Large intestine (tissue), 3 donors: Measurements from ENCODE around the gene DAB2IP. TPM values are rescaled to one million over a fixed set of nuclear protein-coding genes. Genes with fewer than 3 reads are reported as not detected.

Source experiments
- DNase-seq, 2 donors: peaks; one replicate each; pipeline versions ENCODE4 v3.0.0 to v3.0.0-alpha.2; 2013
- H3K27ac ChIP-seq: one replicate; pipeline ENCODE4 v1.5.1; 2013; ENCODE audit warnings: low read length
- H3K27me3 ChIP-seq: 2 replicates; pipeline ENCODE4 v1.6.1; 2013; ENCODE audit warnings: low read length; ENCODE audit not compliant: control insufficient read depth, insufficient read depth
- H3K36me3 ChIP-seq: 2 replicates; pipeline ENCODE4 v1.6.1; 2013; ENCODE audit warnings: low read length; ENCODE audit not compliant: control insufficient read depth, insufficient read depth
- H3K4me1 ChIP-seq: one replicate; pipeline ENCODE4 v1.6.1; 2013; ENCODE audit warnings: low read length; ENCODE audit not compliant: control insufficient read depth, insufficient read depth
- H3K4me3 ChIP-seq: one replicate; pipeline ENCODE4 v1.5.1; 2013; ENCODE audit warnings: low read length
- H3K9me3 ChIP-seq: one replicate; pipeline ENCODE4 v1.6.1; 2013; ENCODE audit warnings: mild to moderate bottlenecking, low read depth, low read length, moderate library complexity; ENCODE audit not compliant: control insufficient read depth
- WGBS: methylation state at CpG from one replicate; pipeline ENCODE4 v1.1.5; 2013; ENCODE audit warnings: low lambda C conversion rate; ENCODE audit not compliant: insufficient coverage; 5-methylcytosine and 5-hydroxymethylcytosine counted together
- polyA plus RNA-seq: library from polyadenylated mRNA; unstranded; fragments of 120-200 nt; gene quantifications from one replicate; pipeline ENCODE4 v1.2.1, GENCODE V29; 2013

Gene DAB2IP
- polyA plus RNA-seq, 1 donor: 33.0 TPM

GRCh38 chr9:121725008-121725775 is 73.8 kb downstream of the DAB2IP start:
- Histone ChIP-seq H3K27me3 (no peaks in the 10 kb centered on the region), H3K27ac (peak overlapping the region; percentile 61), H3K9me3 (no peaks in the 10 kb centered on the region), H3K4me1 (peaks cover 12% of the 10 kb centered on the region), H3K4me3 (no peak overlapping the region), H3K36me3 (peaks cover 10% of the 10 kb centered on the region)
- WGBS: 100% methylated on average over 1 of the region's 21 CpGs
- peak; percentile 73 to 77 for DNase-seq

GRCh38 chr9:121727295-121728020 is 76.0 kb downstream of the DAB2IP start:
- Histone ChIP-seq H3K27ac (no peak overlapping the region), H3K4me3 (no peak overlapping the region), H3K9me3 (no peaks in the 10 kb centered on the region), H3K27me3 (no peaks in the 10 kb centered on the region), H3K36me3 (peaks cover 8% of the 10 kb centered on the region), H3K4me1 (peaks cover 5% of the 10 kb centered on the region)
- DNase-seq: no peak
- no CpG with 5 or more reads among the region's 4 CpGs for WGBS

- no peak overlapping the region for H3K27ac ChIP-seq
- peaks cover 5% of the 10 kb centered on the region for H3K36me3 ChIP-seq
- H3K4me1 ChIP-seq: peaks cover 5% of the 10 kb centered on the region
Observed at GRCh38 chr9:121728916-121729315, 77.5 kb downstream of the DAB2IP start.

GRCh38 chr9:121729769-121730562 is 78.5 kb downstream of the DAB2IP start:
- Histone ChIP-seq H3K9me3 (no peaks in the 10 kb centered on the region), H3K27ac (no peak overlapping the region), H3K4me1 (peaks cover 5% of the 10 kb centered on the region), H3K36me3 (peaks cover 5% of the 10 kb centered on the region), H3K4me3 (no peak overlapping the region), H3K27me3 (no peaks in the 10 kb centered on the region)
- no peak for DNase-seq
- no CpG with 5 or more reads among the region's 10 CpGs for WGBS

More at GRCh38 chr9:121728916-121729315, 77.5 kb downstream of the DAB2IP start:
- Histone ChIP-seq H3K9me3 (no peaks in the 10 kb centered on the region), H3K27me3 (no peaks in the 10 kb centered on the region), H3K4me3 (no peak overlapping the region)
- no peak for DNase-seq
- WGBS: no CpG with 5 or more reads among the region's 1 CpG

GRCh38 chr9:121731090-121731489 is 79.7 kb downstream of the DAB2IP start:
- Histone ChIP-seq H3K27me3 (no peaks in the 10 kb centered on the region), H3K4me1 (peaks cover 11% of the 10 kb centered on the region), H3K9me3 (no peaks in the 10 kb centered on the region), H3K4me3 (no peak overlapping the region), H3K27ac (no peak overlapping the region), H3K36me3 (peaks cover 5% of the 10 kb centered on the region)
- no peak for DNase-seq
- no CpG with 5 or more reads among the region's 5 CpGs for WGBS

- Histone ChIP-seq H3K36me3 (peaks cover 5% of the 10 kb centered on the region), H3K27me3 (no peaks in the 10 kb centered on the region), H3K27ac (no peak overlapping the region), H3K9me3 (no peaks in the 10 kb centered on the region), H3K4me3 (no peak overlapping the region), H3K4me1 (peaks cover 17% of the 10 kb centered on the region)
- DNase-seq: no peak
- WGBS: no CpG with 5 or more reads among the region's 7 CpGs
Observed at GRCh38 chr9:121731919-121732318, 80.5 kb downstream of the DAB2IP start.

- Histone ChIP-seq H3K36me3 (peaks cover 5% of the 10 kb centered on the region), H3K9me3 (no peaks in the 10 kb centered on the region), H3K4me1 (peaks cover 21% of the 10 kb centered on the region), H3K4me3 (no peak overlapping the region), H3K27ac (no peak overlapping the region), H3K27me3 (no peaks in the 10 kb centered on the region)
- no CpG with 5 or more reads among the region's 5 CpGs for WGBS
- DNase-seq: no peak
Observed at GRCh38 chr9:121732389-121732788, 81.0 kb downstream of the DAB2IP start.

- Histone ChIP-seq H3K27ac (no peak overlapping the region), H3K4me1 (peaks cover 26% of the 10 kb centered on the region), H3K9me3 (no peaks in the 10 kb centered on the region), H3K36me3 (peaks cover 5% of the 10 kb centered on the region), H3K27me3 (no peaks in the 10 kb centered on the region), H3K4me3 (no peak overlapping the region)
- WGBS: no CpG with 5 or more reads among the region's 4 CpGs
- no peak for DNase-seq
Observed at GRCh38 chr9:121732886-121733285, 81.5 kb downstream of the DAB2IP start.

GRCh38 chr9:121734465-121734864 is 83.0 kb downstream of the DAB2IP start:
- peaks cover 40% of the 10 kb centered on the region for H3K4me1 ChIP-seq
- no peak overlapping the region for H3K27ac ChIP-seq
- H3K4me3 ChIP-seq: no peak overlapping the region
- WGBS: no CpG with 5 or more reads among the region's 1 CpG
- no peaks in the 10 kb centered on the region for H3K36me3 ChIP-seq
- H3K9me3 ChIP-seq: no peaks in the 10 kb centered on the region
- H3K27me3 ChIP-seq: no peaks in the 10 kb centered on the region
- DNase-seq: no peak

GRCh38 chr9:121735065-121735792 is 83.8 kb downstream of the DAB2IP start:
- Histone ChIP-seq H3K4me1 (peaks cover 41% of the 10 kb centered on the region), H3K4me3 (peak overlapping the region; percentile 46), H3K27ac (peak overlapping the region; percentile 64), H3K36me3 (no peaks in the 10 kb centered on the region), H3K9me3 (no peaks in the 10 kb centered on the region), H3K27me3 (no peaks in the 10 kb centered on the region)
- WGBS: no CpG with 5 or more reads among the region's 9 CpGs
- DNase-seq: no peak
